ENCODE data around the gene SIK1.

DNA sequence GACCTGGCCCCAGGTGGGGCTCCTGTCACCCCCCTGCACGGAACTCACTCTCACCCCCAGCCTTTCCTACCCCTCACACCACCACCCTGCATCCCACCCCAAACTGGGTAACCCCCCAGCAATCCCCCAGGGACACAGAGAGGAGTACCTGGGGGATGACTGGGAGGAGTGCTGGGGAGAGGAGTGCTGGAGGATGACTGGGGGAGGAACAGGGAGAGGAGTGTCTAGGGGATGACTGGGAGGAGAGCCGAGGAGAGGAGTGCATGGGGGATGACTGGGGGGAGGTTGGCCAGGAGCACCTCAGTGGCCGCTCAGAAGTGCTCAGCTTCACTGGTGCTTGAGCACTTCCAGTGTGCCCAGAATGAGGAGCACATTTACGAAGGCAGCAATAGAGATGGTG lies 59.1 kb downstream of the SIK1 start:
- TF ChIP-seq, protein P1, sequence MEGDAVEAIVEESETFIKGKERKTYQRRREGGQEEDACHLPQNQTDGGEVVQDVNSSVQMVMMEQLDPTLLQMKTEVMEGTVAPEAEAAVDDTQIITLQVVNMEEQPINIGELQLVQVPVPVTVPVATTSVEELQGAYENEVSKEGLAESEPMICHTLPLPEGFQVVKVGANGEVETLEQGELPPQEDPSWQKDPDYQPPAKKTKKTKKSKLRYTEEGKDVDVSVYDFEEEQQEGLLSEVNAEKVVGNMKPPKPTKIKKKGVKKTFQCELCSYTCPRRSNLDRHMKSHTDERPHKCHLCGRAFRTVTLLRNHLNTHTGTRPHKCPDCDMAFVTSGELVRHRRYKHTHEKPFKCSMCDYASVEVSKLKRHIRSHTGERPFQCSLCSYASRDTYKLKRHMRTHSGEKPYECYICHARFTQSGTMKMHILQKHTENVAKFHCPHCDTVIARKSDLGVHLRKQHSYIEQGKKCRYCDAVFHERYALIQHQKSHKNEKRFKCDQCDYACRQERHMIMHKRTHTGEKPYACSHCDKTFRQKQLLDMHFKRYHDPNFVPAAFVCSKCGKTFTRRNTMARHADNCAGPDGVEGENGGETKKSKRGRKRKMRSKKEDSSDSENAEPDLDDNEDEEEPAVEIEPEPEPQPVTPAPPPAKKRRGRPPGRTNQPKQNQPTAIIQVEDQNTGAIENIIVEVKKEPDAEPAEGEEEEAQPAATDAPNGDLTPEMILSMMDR (IDR thresholded peaks at IDR 0.05), result no peak
- no peak for TF ChIP-seq POLR2A (IDR thresholded peaks at IDR 0.05)
